Choroid plexus epithelial cell (primary cell): ENCODE measurements around the gene VPS33A.

ENCODE experiments used
- DNase-seq: peaks from one replicate; pipeline ENCODE4 v3.0.0-alpha.2; 2010; ENCODE audit warnings: low read depth
- H3K4me3 ChIP-seq: 2 replicates; pipeline ENCODE4 v1.5.1; 2011; ENCODE audit warnings: low read depth, mild to moderate bottlenecking, control low read depth, low read length, moderate library complexity
- TF ChIP-seq, protein P1 (sequence below): conservative IDR thresholded peaks from 2 replicates; pipeline ENCODE4 v1.5.1; 2011; ENCODE audit warnings: low read depth, mild to moderate bottlenecking, control low read depth, inconsistent platforms, low read length, moderate library complexity

The VPS33A gene

DNA sequence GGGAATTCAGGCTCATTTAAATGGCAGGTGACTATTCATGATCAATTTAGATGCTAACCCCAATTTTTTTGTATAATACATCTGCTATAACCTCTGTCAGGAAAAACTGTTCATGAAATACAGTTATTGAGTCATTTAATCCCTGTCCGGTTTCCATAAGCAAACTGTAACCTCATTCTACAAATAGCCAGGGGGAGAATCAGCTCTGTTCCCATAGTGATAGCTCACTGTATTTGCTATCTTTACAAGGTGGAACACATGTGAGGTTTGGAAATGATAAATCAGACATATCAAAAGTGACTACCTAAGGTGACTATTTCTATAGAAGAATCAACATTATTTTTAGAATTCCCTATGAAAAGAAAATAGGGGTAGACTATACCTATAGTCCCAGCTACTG lies 38.6 kb upstream of the VPS33A start:
- H3K4me3 ChIP-seq, result no peak overlapping the region
- TF ChIP-seq, protein P1, sequence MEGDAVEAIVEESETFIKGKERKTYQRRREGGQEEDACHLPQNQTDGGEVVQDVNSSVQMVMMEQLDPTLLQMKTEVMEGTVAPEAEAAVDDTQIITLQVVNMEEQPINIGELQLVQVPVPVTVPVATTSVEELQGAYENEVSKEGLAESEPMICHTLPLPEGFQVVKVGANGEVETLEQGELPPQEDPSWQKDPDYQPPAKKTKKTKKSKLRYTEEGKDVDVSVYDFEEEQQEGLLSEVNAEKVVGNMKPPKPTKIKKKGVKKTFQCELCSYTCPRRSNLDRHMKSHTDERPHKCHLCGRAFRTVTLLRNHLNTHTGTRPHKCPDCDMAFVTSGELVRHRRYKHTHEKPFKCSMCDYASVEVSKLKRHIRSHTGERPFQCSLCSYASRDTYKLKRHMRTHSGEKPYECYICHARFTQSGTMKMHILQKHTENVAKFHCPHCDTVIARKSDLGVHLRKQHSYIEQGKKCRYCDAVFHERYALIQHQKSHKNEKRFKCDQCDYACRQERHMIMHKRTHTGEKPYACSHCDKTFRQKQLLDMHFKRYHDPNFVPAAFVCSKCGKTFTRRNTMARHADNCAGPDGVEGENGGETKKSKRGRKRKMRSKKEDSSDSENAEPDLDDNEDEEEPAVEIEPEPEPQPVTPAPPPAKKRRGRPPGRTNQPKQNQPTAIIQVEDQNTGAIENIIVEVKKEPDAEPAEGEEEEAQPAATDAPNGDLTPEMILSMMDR, result no peak
- DNase-seq, result no peak

DNA sequence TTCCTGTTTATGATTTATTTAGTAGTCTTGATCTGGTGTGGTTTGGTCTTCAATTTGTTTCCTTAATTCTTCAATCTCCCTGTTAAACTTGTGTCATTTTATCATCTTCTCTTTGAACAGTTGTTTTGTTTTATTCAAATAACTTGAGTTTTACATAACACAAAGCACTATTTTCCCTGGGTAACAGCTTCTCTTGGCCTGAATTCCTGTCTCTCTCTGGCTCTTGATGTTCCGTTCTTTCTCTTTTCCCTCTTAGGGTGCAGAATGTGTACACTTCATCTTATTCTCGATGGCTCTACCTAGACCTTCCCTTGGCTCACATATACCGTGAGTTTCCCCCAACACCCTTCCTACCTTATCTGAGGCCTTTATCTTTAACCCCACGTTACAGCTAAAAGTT lies 36.8 kb upstream of the VPS33A start:
- TF ChIP-seq, protein P1, result no peak
- DNase-seq, result no peak

GRCh38 chr12:122298071-122298748 lies 31.9 kb upstream of the VPS33A start:
- DNase-seq, result no peak
- no peak overlapping the region for H3K4me3 ChIP-seq
- TF ChIP-seq, protein P1, result no peak

More for the DNA sequence above, 36.8 kb upstream of the VPS33A start:
- H3K4me3 ChIP-seq, result no peak overlapping the region

GRCh38 chr12:122297494-122297893 lies 31.2 kb upstream of the VPS33A start:
- H3K4me3 ChIP-seq, result no peak overlapping the region
- no peak for DNase-seq
- TF ChIP-seq, protein P1, result no peak

DNA sequence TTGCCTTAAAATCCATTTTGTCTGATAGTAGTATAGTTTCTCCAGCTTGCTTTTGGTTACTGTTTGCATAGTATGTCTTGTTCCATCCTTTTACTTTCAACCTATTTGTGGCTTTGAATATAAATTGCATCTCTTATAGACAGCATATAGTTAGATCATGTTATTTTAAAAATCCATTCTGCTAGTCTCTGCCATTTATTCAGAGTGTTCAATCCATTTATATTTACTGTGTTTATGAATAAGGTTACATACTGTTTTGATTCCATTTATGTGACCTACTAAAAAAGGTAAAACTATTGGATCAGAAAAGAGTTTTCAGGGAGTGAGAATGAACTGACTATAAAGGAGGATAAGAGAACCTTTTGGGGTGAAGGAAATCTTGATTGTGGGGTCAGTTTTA lies 29.6 kb upstream of the VPS33A start:
- no peak overlapping the region for H3K4me3 ChIP-seq
- DNase-seq, result no peak
- TF ChIP-seq, protein P1, result no peak

DNA sequence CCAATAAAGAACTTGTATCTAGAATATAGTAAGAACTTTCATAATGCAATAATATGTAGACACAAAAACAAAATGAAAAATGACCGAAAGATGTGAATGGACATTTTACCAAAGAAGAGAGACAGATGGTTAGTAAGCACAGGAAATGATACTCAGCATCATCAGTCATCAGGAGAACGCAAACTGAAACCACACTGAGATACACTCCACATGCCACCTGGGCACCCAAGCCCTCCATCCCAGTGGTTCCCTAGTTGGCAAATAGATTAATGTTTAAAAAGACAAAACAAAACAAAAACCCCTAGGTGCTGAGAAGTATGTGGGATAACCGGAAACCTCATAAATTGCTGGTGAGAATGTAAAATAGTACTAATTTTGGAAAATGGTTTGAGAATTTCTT lies 26.8 kb upstream of the VPS33A start:
- H3K4me3 ChIP-seq, result no peak overlapping the region
- TF ChIP-seq, protein P1, result no peak
- DNase-seq, result no peak

- H3K4me3 ChIP-seq, result no peak overlapping the region
- DNase-seq, result no peak
- TF ChIP-seq, protein P1, result no peak
Observed at GRCh38 chr12:122291431-122291830, 25.1 kb upstream of the VPS33A start.
